ENCODE data around the gene ZSCAN5C. TPM values are rescaled to one million over a fixed set of nuclear protein-coding genes. Genes with fewer than 3 reads are reported as not detected.

The ZSCAN5C gene
- total and polyA plus RNA-seq, 2 donors (not counting 3 experiments of a cell fraction or from before 2014, with no cell fraction given), result not detected

- Histone ChIP-seq H3K4me2 (ENCODE audit: insufficient read depth, low read length) (no peak overlapping the region), H3K36me3 (ENCODE audit: control insufficient read depth in 2 of 2, extremely low read depth in 1 of 2, insufficient read depth in 2 of 2, low read length in 2 of 2) (no peaks in the 10 kb centered on the region), H3K27me3 (ENCODE audit: control insufficient read depth in 2 of 2, insufficient read depth in 2 of 2, low read length in 2 of 2) (no peaks in the 10 kb centered on the region), H3K9me1 (replicated peaks; ENCODE audit: control insufficient read depth, extremely low read depth, insufficient read depth, low read length) (no peaks in the 10 kb centered on the region), H3K9ac (replicated peaks; ENCODE audit: extremely low read depth, insufficient read depth, low read length) (no peak overlapping the region), H3K9me3 (replicated peaks; ENCODE audit: control insufficient read depth, insufficient read depth, low read length) (no peaks in the 10 kb centered on the region), H3K4me3 (replicated peaks in 1 of 3; ENCODE audit: insufficient read depth in 1 of 3, low read depth in 1 of 3, low read length in 3 of 3) (no peak overlapping the region), H3K27ac (ENCODE audit: insufficient read depth, low read depth, low read length) (no peak overlapping the region), H3K79me2 (ENCODE audit: control insufficient read depth, insufficient read depth, low read length) (no peaks in the 10 kb centered on the region), H2AFZ (ENCODE audit: low read depth, low read length) (no peak overlapping the region), H4K20me1 (replicated peaks; ENCODE audit: control insufficient read depth, extremely low read depth, insufficient read depth, low read length) (no peaks in the 10 kb centered on the region), H3K4me1 (ENCODE audit: control insufficient read depth, extremely low read depth, insufficient read depth, low read length) (no peaks in the 10 kb centered on the region)
- dilution Hi-C loops (cut with MboI; ENCODE audit: extremely low pct_ligation_motif_present, low sequenced_read_pairs), result no loop called here
- no TSS peak for BruUV-seq (replicated peaks)
- CTCF ChIA-PET, result interaction anchor here (0.6 to 11.8 kb wide), 42 partner anchors 8 to 1902 kb away, joined by 3 to 761 read pairs (median 6); partner anchors contain the start of genes EDDM13 and ZSCAN5A
- POLR2A ChIA-PET, result interaction anchor here (0.7 to 1.4 kb wide), 2 partner anchors 18 to 80 kb away, joined by 4 to 5 read pairs; no protein-coding TSS in a partner anchor
- FAIRE-seq (peak; percentile 98), DNase-seq (ENCODE audit: low read depth, low spot score) (peak; percentile 58)
- intact Hi-C loops (cut with micrococcal nuclease), result loop anchor here (1.0 to 5.0 kb wide), 6 partner anchors 56 to 177 kb away; partner anchors contain the start of gene ZSCAN5A
- TF ChIP-seq GATA2 (IDR thresholded peaks at IDR 0.05; ENCODE audit: insufficient read depth, insufficient read length, low read depth, low read length) (no peak), POLR2A (IDR thresholded peaks at IDR 0.05; ENCODE audit: low read depth, low read length) (no peak), FOS (IDR thresholded peaks at IDR 0.05; ENCODE audit: borderline replicate concordance, insufficient read depth, low read length) (no peak), MYC (IDR thresholded peaks at IDR 0.05; ENCODE audit: low read depth, low read length) (no peak)
- TF ChIP-seq, protein P1, sequence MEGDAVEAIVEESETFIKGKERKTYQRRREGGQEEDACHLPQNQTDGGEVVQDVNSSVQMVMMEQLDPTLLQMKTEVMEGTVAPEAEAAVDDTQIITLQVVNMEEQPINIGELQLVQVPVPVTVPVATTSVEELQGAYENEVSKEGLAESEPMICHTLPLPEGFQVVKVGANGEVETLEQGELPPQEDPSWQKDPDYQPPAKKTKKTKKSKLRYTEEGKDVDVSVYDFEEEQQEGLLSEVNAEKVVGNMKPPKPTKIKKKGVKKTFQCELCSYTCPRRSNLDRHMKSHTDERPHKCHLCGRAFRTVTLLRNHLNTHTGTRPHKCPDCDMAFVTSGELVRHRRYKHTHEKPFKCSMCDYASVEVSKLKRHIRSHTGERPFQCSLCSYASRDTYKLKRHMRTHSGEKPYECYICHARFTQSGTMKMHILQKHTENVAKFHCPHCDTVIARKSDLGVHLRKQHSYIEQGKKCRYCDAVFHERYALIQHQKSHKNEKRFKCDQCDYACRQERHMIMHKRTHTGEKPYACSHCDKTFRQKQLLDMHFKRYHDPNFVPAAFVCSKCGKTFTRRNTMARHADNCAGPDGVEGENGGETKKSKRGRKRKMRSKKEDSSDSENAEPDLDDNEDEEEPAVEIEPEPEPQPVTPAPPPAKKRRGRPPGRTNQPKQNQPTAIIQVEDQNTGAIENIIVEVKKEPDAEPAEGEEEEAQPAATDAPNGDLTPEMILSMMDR (IDR thresholded peaks at IDR 0.05; ENCODE audit: extremely low read depth in 1 of 2, insufficient read depth in 1 of 2, low read depth in 1 of 2, low read length in 2 of 2), result peak; percentile 16 to 22
These were observed 51.7 kb downstream of the ZSCAN5C start for GRCh38 chr19:56253737-56254136.

GRCh38 chr19:56258272-56258671 lies 56.2 kb downstream of the ZSCAN5C start:
- FAIRE-seq (no peak), DNase-seq (ENCODE audit: low read depth, low spot score) (no peak)
- dilution Hi-C loops (cut with MboI; ENCODE audit: extremely low pct_ligation_motif_present, low sequenced_read_pairs), result no loop called here
- ChIA-PET CTCF (interaction anchor here (1.9 to 11.8 kb wide), 4 partner anchors 51 to 192 kb away, joined by 10 to 761 read pairs (median 43); no protein-coding TSS in a partner anchor), POLR2A (no interaction called here)
- Histone ChIP-seq H3K4me1 (ENCODE audit: control insufficient read depth, extremely low read depth, insufficient read depth, low read length) (peaks cover 6% of the 10 kb centered on the region), H3K27ac (ENCODE audit: insufficient read depth, low read depth, low read length) (no peak overlapping the region), H3K27me3 (ENCODE audit: control insufficient read depth in 2 of 2, insufficient read depth in 2 of 2, low read length in 2 of 2) (no peaks in the 10 kb centered on the region), H3K79me2 (ENCODE audit: control insufficient read depth, insufficient read depth, low read length) (no peaks in the 10 kb centered on the region), H3K9me1 (replicated peaks; ENCODE audit: control insufficient read depth, extremely low read depth, insufficient read depth, low read length) (no peaks in the 10 kb centered on the region), H3K36me3 (ENCODE audit: control insufficient read depth in 2 of 2, extremely low read depth in 1 of 2, insufficient read depth in 2 of 2, low read length in 2 of 2) (no peaks in the 10 kb centered on the region), H3K9ac (replicated peaks; ENCODE audit: extremely low read depth, insufficient read depth, low read length) (no peak overlapping the region), H3K4me3 (replicated peaks in 1 of 3; ENCODE audit: insufficient read depth in 1 of 3, low read depth in 1 of 3, low read length in 3 of 3) (no peak overlapping the region), H3K4me2 (ENCODE audit: insufficient read depth, low read length) (no peak overlapping the region), H2AFZ (ENCODE audit: low read depth, low read length) (no peak overlapping the region), H3K9me3 (replicated peaks; ENCODE audit: control insufficient read depth, insufficient read depth, low read length) (no peaks in the 10 kb centered on the region), H4K20me1 (replicated peaks; ENCODE audit: control insufficient read depth, extremely low read depth, insufficient read depth, low read length) (no peaks in the 10 kb centered on the region)
- intact Hi-C loops (cut with micrococcal nuclease), result no loop called here
- TF ChIP-seq EZH2 (IDR thresholded peaks at IDR 0.05; ENCODE audit: borderline replicate concordance, low read depth, low read length, severe bottlenecking), result no peak
- TF ChIP-seq GATA2 (IDR thresholded peaks at IDR 0.05; ENCODE audit: insufficient read depth, insufficient read length, low read depth, low read length), result no peak
- TF ChIP-seq, protein P1 (IDR thresholded peaks at IDR 0.05; ENCODE audit: extremely low read depth in 1 of 2, insufficient read depth in 1 of 2, low read depth in 1 of 2, low read length in 2 of 2), result no peak
- no peak for TF ChIP-seq POLR2A (IDR thresholded peaks at IDR 0.05; ENCODE audit: low read depth, low read length)
- TF ChIP-seq, protein P2, sequence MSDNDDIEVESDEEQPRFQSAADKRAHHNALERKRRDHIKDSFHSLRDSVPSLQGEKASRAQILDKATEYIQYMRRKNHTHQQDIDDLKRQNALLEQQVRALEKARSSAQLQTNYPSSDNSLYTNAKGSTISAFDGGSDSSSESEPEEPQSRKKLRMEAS (IDR thresholded peaks at IDR 0.05; ENCODE audit: insufficient read depth, insufficient read length), result no peak
- TF ChIP-seq JUN (IDR thresholded peaks at IDR 0.05; ENCODE audit: borderline replicate concordance, insufficient read depth, insufficient read length, low read depth), result no peak
- no peak for TF ChIP-seq POLR2AphosphoS5 (IDR thresholded peaks at IDR 0.05; ENCODE audit: insufficient read depth, low read depth, low read length)
- no peak for TF ChIP-seq FOS (IDR thresholded peaks at IDR 0.05; ENCODE audit: borderline replicate concordance, insufficient read depth, low read length)
- TF ChIP-seq MYC (IDR thresholded peaks at IDR 0.05; ENCODE audit: low read depth, low read length), result no peak
- BruUV-seq (replicated peaks), result no TSS peak

Data from endothelial cell of umbilical vein (primary cell).